Glomerular visceral epithelial cell (primary cell): ENCODE data around the gene IRF8.
"Not testable (repeated sequence)": the region's sequence is repeated elsewhere in the genome, so short reads cannot be mapped to it uniquely, and the experiment has no call there.

Experiments used
- DNase-seq: peaks from one replicate; pipeline ENCODE4 v3.0.0-alpha.2; 2016; ENCODE audit errors: extremely low spot score

The IRF8 gene

GRCh38 chr16:85898521-85899442 is at the start of gene IRF8:
IRF8 (plus strand) TSS chr16:85899162; CDS start chr16:85903016, 3,854 bp downstream.
- no peak for DNase-seq

GRCh38 chr16:85849388-85849787 is 49.6 kb upstream of the IRF8 start:
- DNase-seq = no peak

GRCh38 chr16:85850344-85850880 is 48.5 kb upstream of the IRF8 start:
- no peak for DNase-seq

GRCh38 chr16:85851034-85851785 is 47.8 kb upstream of the IRF8 start:
- DNase-seq = no peak

GRCh38 chr16:85853547-85854545 is 45.1 kb upstream of the IRF8 start:
- DNase-seq = no peak

- DNase-seq = no peak
Observed at GRCh38 chr16:85854935-85855334, 44.0 kb upstream of the IRF8 start.

- DNase-seq = no peak
Observed at GRCh38 chr16:85856079-85856478, 42.9 kb upstream of the IRF8 start.

- DNase-seq = no peak
Observed at GRCh38 chr16:85856585-85856984, 42.4 kb upstream of the IRF8 start.

- DNase-seq = no peak
Observed at GRCh38 chr16:85857406-85857805, 41.6 kb upstream of the IRF8 start.

- DNase-seq = not testable (repeated sequence)
Observed at GRCh38 chr16:85858571-85858970, 40.4 kb upstream of the IRF8 start.

- no peak for DNase-seq
Observed at GRCh38 chr16:85858984-85859817, 39.8 kb upstream of the IRF8 start.

GRCh38 chr16:85859818-85860125 is 39.2 kb upstream of the IRF8 start:
- DNase-seq = no peak

- DNase-seq = no peak
Observed at GRCh38 chr16:85860413-85861094, 38.4 kb upstream of the IRF8 start.

GRCh38 chr16:85861095-85861825 is 37.7 kb upstream of the IRF8 start:
- no peak for DNase-seq

- no peak for DNase-seq
Observed at GRCh38 chr16:85862476-85863383, 36.2 kb upstream of the IRF8 start.

GRCh38 chr16:85863384-85863774 is 35.6 kb upstream of the IRF8 start:
- no peak for DNase-seq

- DNase-seq = no peak
Observed at GRCh38 chr16:85864965-85865364, 34.0 kb upstream of the IRF8 start.

GRCh38 chr16:85867189-85867588 is 31.8 kb upstream of the IRF8 start:
- no peak for DNase-seq
